Non-pigmented ciliary epithelial cell (primary cell): Measurements from ENCODE around the gene HPF1.
"Not testable (repeated sequence)": the region's sequence is repeated elsewhere in the genome, so short reads cannot be mapped to it uniquely, and the experiment has no call there.

ENCODE experiments used
- DNase-seq: peaks from one replicate; pipeline ENCODE4 v3.0.0-alpha.2; 2010; ENCODE audit warnings: low read depth

Gene HPF1

DNA sequence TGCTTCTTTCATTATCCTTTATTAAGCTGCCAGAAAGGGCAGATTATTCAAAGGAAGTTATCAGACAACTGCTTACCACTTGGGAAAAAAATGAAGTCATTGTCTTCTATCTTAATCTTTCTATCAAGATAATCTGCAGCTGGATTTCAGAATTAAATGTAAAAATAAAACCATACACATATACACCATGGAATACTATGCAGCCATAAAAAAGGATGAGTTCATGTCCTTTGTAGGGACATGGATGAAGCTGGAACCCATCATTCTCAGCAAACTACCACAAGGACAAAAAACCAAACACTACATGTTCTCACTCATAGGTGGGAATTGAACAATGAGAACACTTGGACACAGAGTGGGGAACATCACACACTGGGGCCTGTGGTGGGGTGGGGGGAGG is 19.1 kb downstream of the HPF1 start:
- DNase-seq = not testable (repeated sequence)

DNA sequence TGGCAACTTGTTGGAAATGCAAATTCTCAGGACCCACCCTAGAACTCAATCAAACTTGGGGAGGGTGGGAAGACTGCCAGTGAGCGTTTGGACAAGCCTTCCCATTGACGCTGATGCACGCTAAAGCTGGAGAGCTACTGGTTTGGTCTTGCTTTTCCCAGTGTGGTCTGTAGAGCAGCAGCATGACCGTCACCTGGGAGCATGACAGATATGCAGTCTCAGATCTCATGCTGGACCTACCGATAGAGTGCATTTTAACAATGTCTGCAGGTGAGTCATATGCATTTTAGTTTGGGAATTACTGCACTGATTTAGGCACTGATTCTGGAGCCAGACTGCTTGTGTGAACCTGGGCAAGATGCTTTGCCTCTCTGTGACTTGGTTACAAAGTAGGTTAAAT is 27.2 kb downstream of the HPF1 start:
- DNase-seq = no peak

DNA sequence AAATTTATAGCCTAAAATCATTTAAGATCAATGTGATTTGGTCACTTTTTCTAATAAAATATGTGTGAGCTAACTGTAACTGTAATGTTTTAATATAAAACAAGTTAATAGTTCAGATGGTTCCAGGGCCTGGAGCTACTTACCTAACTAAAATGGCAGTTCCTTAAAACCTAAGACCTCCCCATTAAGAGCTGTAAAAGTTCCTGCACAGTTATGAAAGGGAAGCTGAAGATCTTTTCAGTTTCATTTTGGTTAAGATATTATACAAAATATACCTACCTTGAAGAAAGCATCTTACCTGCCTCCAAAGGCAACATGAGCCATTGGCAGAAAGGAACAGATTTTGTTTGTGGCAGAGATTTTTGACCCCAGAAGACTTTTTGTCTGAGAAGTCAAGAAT is 30.1 kb downstream of the HPF1 start:
- DNase-seq = no peak

DNA sequence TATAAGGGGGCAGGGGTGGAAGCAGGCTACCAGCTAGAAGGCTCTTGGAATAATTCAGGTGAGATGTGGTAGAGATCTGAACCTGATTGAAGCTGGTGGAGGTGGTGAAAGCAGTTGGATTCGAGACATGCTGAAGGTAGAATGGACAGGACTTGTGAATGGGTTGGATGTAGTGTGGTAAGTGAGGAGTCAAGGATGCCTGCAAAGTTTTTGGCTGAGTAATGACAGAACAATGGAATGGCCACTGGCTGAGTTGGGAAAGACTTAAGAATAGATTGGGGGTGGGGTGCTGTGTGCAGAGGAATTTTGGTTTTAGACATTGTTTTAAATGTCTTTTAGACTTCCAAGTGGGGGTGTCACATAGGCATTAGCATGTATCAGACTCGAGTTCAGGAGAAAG is 33.5 kb downstream of the HPF1 start:
- DNase-seq = peak; percentile 34

DNA sequence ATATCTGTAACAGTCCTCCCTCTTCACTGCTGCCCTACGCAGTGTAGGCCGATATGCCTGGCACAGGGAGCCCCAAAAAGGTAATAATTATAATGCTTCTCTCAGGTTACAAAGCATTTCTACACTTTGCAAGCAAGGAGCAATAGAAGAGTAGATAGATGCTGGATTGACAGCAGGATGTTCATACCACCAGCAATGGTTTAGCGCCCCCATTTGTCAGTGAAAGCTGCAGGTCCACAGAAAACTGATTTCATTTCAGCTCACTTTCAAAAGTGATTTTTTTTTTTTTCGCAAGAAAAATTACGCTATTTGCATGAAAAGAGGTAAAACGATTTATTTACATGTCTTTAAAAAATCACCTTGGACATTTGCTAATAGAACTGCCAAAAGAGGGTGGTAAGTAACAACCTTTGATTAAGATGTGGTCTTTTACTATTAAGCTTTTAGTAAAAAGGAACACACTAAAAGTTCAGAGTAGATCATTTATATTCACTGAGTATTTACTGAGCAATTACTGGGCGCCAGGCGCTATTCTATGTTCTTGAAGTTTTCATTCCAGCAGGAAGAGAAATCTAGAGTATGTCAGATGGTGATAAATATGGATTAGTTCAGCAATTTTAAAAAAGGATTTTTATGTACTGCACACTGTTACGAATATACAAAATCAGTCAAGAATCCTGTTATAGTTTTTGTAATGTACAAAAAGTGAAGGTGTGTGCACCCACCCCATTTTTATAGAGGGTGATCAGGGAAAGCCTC is 34.4 kb downstream of the HPF1 start:
- no peak for DNase-seq

DNA sequence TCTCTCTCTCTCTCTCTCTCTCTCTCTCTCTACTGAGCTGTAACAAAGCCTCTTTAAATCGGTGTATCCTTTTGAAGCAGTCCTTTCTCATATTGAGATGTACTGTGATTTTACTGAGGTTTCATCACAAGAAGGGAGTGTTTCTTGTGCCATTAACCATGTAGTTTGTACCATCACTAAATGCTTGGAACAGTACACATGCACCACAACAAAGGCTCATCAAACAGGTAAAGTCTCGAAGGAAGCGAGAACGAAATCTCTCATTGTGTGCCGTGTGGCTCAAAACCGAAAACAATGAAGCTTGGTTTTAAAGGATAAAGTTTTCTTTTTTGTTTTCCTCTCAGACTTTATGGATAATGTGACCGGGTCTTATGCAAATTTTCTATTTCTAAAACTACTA is 37.2 kb downstream of the HPF1 start:
- no peak for DNase-seq

DNA sequence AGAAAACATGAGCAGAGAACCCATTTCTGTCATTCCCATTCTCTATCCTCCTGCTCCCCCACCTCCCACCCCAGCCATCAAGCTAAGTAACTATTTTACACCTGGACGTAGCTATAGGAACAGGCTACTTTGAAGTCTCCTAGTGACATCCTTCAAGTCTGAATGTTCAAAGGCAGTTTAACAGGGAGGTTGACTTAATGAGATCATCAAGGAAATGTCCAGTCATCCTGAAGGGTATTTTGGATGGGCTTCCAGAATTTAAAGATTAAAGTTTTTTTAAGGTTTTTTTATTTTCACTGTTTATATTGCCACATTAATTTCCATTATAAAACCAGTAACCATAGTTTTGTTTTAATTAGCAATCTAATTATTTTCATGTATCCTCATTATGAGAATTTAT is 41.1 kb downstream of the HPF1 start:
- peak; percentile 6 for DNase-seq

DNA sequence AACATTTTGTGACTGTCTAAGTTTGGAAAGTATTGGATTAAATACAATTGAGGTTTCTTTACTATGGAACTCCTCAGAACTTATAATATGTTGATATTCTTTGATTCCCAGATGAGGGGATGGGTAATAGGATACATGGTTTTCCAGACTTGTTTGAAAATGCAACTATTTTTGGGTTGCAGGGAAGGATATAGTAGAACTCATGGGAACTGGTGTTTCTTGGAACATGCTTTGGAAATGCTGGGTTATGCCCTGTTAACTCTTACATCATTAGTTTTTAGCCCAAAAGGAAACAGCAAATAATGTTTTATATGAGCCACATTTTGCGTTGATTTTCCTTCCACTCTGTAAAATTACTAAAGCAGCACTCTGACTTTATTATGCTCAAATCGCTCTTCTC is 41.9 kb downstream of the HPF1 start:
- DNase-seq = no peak

DNA sequence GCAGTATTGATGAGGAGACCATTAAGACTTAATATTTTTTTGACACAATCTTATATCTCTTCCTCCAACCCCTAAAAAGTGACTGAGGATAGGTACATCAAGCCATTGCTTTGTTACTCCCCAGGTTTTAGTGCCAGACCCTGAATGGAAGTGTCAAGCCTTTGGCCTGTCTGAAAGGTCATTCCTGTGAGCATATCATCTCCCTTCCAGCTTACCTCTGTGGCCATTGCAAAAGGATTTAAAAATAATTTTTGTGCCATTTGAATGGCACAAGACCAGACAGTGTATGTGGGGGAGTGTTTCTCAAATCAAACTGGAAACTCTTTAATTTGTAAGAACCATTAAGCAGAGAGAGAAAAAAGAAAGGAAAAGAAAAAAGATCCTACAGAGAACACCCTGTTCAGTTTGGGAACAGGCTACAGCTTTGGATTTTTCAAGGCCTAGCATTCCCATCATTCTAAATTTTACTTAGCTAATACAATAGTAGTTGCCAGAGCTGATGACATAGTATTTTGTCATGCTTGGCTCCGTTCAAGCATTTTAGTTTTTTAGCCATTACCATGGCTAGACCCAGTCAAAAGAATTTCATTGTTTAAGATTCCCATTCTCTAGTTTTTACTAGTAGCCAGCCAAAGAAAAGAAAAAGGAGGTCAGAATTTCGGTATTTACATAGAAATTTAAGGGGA is 49.6 kb downstream of the HPF1 start:
- no peak for DNase-seq

DNA sequence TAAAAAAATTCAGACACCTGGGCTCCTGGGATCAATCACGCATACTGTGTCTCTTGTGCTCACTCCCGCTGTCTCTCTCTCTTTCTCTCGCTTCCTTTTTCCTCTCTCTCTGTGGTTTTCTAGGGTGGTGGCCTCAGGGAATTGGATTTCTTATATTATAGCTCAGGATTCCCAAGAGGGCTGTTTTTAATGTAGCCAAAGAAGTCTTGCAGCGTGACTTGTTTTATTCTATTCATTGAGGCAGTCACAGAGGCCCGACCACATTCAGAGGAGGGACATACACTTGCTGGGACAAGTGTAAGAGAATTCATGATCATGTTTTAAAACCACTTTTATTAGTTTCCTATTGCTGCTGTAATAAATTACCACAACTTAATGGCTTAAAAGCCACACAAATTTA is 59.4 kb downstream of the HPF1 start:
- no peak for DNase-seq

DNA sequence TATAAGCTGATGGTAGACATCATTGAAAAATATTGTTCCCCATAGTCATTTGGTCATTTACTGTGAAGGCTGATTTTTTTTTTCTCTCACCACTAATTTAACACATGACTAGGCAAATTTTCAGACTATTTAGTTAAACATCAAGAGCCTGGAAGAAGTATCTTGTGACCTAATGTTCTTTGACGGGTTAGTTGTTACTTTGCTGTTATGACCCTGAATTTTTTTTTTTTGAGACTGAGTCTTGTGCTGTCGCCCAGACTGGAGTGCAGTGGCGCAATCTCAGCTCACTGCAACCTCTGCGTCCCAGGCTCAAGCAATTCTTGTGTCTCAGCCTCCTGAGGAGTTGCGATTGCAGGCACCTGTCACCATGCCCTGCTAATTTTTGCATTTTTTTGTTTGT is 67.0 kb downstream of the HPF1 start:
- no peak for DNase-seq

DNA sequence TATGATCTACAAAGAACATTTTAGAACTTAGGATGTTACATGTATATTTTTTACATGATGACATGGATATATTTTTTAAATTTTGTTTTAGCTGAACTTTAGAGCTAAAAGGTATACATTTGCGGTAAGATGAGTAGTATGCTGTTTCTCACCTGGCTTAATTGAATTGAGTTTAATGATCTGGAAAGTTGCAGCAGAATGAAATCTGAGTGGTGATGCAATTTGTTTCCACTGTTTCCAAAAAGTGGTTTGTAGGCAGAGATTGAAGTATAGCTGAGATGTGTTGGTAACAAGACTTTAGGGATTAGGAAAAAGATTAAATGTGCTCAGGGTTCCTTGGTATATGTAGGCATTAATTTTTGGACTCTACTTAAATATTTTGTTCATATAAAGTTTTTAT is 68.1 kb downstream of the HPF1 start:
- no peak for DNase-seq

DNA sequence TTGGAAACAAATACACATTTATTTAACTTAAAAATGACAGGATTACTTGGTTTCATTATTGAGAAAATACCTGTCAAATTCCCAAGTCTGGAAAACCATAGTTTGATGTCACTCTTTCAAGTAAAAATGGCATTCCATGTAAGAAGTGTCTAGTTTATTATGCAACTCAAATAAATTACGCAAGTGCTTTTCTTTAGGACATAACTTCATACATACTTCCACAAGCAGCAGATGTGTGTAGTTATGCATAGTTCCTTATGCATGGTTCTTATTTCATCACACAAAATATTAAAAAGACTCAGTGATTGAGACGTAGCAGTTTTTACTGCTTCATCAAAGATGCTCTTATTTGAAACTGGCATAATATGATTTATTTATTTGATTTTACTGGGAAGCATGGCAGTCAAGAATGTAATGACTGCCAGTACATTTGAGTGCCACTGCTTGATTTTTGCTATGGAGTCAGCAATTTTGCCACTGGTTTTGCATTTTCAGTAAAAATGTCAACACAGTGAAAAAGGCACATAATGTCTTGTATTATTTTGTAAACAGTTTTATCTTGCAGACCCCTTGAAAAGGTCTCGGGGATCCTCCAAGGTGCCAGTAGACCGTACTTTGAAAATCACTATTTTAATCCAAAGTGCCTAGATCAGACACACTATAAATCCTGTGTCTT is 75.2 kb downstream of the HPF1 start:
- no peak for DNase-seq
